NCI-H446 treated with DMSO at 0.1 percent for 48 hours (cell line): ENCODE results near the gene MARK3.
A peak's percentile ranks its signal among the peaks of the same experiment; 100 is the strongest.
"Not testable (repeated sequence)": the region's sequence is repeated elsewhere in the genome, so short reads cannot be mapped to it uniquely, and the experiment has no call there.

Experiments used
- DNase-seq: peaks from one replicate; lab custom pipeline; 2025; lab: John Stamatoyannopoulos, UW

The MARK3 gene

GRCh38 chr14:103514596-103515421, 129.6 kb downstream of the MARK3 start:
- DNase-seq = no peak

DNA sequence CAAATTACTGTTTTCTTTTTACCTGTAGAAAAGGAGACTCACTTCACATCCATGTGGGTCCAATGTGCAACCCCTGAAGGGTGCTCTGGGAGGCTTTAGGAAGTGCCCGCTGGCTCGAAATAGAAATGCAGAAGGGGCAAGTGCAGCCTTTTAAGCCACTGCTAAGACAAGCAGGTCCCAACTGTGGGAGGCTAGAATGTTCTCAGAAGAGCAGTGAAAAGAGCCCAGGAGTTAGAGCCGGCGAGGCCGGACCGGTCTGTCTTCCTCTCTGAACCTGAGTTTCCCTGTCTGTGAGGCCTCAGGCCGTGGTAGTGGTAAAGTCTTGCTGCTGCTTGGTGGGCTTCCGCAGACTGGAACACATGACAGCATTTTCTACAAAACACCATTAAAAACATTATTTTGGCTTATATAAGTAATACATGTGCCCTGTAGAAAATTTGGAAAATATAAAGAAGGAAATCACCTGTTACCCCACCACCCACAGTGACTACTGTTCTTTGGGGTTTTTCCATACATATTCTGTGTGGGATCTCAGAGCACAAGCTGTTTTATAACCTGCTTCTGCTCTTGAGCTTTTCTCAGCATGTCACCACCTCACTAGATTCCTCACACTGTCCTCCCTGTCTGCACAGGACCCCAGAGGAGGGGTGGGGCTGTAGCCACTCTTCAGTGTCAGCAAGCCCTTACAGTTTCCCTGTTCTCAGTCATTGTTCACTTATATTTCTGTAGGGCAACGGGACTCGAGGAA, 131.4 kb downstream of the MARK3 start:
- no peak for DNase-seq

- DNase-seq = no peak
Measured at GRCh38 chr14:103517174-103517566, 132.0 kb downstream of the MARK3 start.

GRCh38 chr14:103517721-103518421, 132.7 kb downstream of the MARK3 start:
- no peak for DNase-seq

DNA sequence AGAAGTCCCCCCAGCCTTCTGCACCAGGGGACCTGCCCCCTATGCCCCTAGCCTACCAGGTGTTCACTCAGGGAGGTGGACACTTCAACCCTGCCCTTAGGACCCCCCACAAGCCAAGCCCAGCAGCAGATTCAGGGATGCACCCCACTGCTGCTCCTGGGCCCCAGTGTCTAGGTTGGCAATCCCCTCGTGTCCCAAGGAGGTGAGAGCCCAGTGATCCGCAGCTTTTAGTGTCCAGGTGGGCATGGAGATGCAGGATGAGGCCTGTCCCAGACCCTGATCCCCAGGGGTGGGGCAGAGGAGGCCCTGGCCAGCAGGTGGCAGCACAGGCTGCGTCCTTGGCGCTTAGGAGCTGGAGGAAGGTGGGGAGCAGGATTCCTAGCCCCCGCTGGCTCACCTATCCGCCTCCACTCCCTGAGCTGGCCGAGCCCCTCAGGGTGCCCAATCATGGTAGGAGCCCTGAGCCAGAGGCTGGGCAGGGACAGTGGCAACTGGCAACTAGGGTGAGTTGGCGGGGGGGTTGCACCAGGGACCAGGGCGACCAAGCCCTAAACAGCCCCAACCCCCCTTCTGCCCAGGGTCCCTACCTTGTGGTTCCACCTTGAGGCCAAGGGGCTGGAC, 133.3 kb downstream of the MARK3 start:
- DNase-seq = no peak

DNA sequence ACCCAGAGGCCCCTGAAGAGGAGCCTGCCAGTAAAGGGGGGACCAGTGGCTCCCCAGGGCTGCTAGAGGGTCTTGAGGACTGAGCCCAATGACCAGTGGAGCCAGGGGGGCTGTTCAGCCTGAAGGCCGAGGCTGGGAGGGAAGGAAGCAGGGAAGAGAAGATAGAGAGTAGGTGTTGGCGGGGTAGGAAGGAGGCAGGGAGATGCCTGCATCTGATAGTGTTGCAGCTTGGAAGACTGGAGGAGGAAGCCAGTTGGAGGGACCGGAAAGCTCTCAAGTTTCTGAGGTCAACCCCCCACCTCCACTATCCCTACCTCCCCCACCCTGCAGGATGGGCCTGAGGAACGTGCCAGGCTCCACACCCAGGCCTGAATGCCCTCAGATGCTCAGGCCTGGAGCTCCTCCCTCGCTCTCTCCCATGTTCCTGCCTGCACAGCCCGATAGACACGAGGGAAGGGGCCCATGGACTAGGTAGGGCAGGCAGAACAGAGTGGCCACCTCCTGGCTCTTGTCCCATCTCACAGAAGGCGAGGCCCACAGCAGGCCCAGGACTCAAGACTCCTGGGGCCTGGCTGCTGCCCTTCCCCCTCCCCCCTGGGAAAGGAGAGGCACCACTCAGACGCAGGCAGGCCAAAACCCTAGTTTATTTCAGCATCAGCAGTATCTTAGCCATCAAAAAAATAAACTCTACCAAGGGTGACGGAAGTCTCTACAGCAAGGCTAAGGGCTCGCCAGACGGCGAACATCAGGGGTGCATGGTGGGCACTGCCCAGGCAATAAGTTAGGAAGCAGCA, 134.0 kb downstream of the MARK3 start:
- peak; percentile 59 for DNase-seq

GRCh38 chr14:103519837-103520212, 134.6 kb downstream of the MARK3 start:
- DNase-seq = no peak

DNA sequence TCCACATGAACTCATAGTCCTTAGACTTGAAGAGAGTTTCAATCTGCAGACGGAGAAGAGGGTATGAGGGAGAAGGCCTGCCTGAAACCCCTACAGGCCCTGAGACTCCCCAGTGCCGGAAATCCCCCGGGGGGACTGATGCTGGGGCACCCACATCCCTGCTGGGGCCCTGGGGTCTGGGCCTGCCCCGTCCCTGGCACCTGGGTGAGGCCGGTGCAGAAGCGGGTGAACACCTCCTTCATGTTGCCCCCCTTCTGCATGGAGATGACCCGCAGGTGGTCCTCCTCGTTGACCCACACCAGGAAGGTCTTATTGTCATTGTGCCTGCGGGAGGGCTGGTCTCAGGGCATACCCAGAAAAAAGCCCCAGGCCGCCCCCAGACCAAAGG, 135.0 kb downstream of the MARK3 start:
- no peak for DNase-seq

GRCh38 chr14:103520657-103521437, 135.6 kb downstream of the MARK3 start:
- peak; percentile 79 for DNase-seq

- no peak for DNase-seq
Measured at GRCh38 chr14:103521438-103521950, 136.3 kb downstream of the MARK3 start.

- DNase-seq = no peak
Measured at GRCh38 chr14:103521951-103522563, 136.8 kb downstream of the MARK3 start.

DNA sequence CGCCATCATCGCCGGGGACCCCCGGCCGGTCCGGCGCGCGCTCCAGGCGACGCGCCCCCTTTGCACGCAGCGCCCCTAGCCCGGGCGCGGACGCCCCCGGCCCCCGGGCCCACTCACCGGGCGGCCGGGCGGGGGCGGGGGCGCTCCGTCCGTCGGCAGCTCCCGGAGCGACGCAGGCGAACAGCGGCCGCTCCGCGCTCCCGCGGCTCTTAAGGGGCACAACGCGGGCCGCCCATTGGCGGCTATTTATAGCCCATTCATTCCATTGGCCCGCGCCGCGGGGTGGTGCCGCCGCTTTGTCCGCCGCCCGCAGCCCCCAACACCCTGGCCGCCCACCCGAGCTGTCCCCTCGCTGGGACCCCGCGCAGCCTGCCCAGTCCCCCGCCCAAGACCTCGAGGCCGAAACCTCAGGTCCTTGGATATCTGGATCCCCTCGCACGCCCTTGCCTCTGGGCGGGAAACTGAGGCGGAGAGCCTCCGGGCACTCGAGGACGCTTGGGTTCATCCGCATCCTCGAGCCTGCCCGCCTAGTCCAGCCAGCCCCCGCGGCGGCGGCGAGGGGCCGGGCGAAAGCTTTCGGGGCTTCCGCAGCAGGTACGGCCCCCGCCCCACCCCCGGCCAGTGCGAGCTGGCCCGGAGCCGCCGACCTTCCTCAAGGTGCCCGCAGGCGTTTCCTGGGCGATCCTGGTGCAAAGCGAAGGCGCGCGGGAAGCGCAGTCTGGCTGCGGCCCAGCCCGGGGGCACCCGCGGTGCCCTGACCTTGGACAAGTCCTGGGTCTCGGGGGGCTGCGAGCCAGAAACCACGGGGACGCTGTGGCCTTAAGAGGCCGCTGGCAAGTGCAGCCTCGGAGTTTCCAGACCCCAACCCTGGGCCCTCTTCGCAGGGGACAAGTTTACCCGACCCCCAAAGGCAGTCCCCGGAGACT, 137.7 kb downstream of the MARK3 start, which contains the start of gene CKB:
Gene CKB (minus strand): TSS at position 182 of the 926 bp plus-strand sequence. CDS start 337 bp downstream, outside the sequence.
- peak; percentile 71 for DNase-seq

DNA sequence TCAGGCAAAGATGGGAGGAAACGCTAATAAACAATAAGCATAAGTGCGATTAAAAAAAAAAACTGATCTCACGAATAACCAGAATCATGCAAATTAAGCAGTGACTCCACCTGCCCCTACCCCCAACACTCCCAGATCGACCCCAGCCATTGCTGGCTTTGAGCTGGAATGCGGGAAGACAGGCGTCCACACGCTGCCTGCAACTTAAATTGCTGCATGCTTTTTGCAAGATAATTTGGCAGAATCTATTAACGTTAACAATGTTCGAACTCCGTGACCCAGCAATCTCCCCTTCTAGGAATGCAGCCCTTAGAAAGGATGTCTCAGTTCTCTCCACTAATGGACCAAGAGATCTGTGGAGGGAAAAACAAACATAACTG, 138.3 kb downstream of the MARK3 start:
- DNase-seq = no peak

GRCh38 chr14:103524002-103524935, 139.1 kb downstream of the MARK3 start:
- no peak for DNase-seq

GRCh38 chr14:103525430-103526246, 140.4 kb downstream of the MARK3 start:
- not testable (repeated sequence) for DNase-seq

GRCh38 chr14:103526247-103526913, 141.2 kb downstream of the MARK3 start:
- no peak for DNase-seq
